Kidney (tissue), 14 donors: ENCODE measurements around the gene CDR2. TPM values are rescaled to one million over a fixed set of nuclear protein-coding genes. Genes with fewer than 3 reads are reported as not detected.
"Not testable (repeated sequence)": the region's sequence is repeated elsewhere in the genome, so short reads cannot be mapped to it uniquely, and the experiment has no call there.

ENCODE experiments used
- DNase-seq, 5 donors: peaks; one replicate each; pipeline ENCODE4 v3.0.0-alpha.2; 2013 to 2020
- FAIRE-seq: peaks from 2 replicates; lab custom pipeline; 2012; peaks lifted over from hg19 to GRCh38; lab: Jason Lieb, UNC
- H3K27ac ChIP-seq, 2 donors: one replicate each; pipeline ENCODE4 v1.7.0; 2013; ENCODE audit warnings: low read depth in 2 of 2, low read length in 2 of 2, inconsistent platforms in 1 of 2
- H3K27me3 ChIP-seq: one replicate; pipeline ENCODE4 v1.7.1; 2013; ENCODE audit warnings: low read length, inconsistent platforms; ENCODE audit not compliant: control insufficient read depth, insufficient read depth
- H3K36me3 ChIP-seq, 3 donors: one replicate each; pipeline versions ENCODE4 v1.7.0 to v1.7.1; 2013; ENCODE audit warnings: low read length in 3 of 3, control low read depth in 1 of 3, inconsistent platforms in 1 of 3; ENCODE audit not compliant: insufficient read depth in 3 of 3, control insufficient read depth in 2 of 3
- H3K4me1 ChIP-seq, 3 donors: one replicate each; pipeline versions ENCODE4 v1.7.0 to v1.7.1; 2013; ENCODE audit warnings: low read length in 3 of 3, inconsistent platforms in 1 of 3, low read depth in 1 of 3; ENCODE audit not compliant: control insufficient read depth in 2 of 3, insufficient read depth in 2 of 3
- H3K4me3 ChIP-seq, 3 donors: one replicate each; pipeline versions ENCODE4 v1.7.0 to v1.8.1; 2013; ENCODE audit warnings: low read length in 3 of 3, control low read depth in 1 of 3, inconsistent platforms in 1 of 3
- H3K9ac ChIP-seq, 3 donors: one replicate each; pipeline versions ENCODE4 v1.7.0 to v1.7.1; 2013; ENCODE audit warnings: low read length in 3 of 3, control low read depth in 1 of 3, inconsistent platforms in 1 of 3
- H3K9me3 ChIP-seq, 3 donors: one replicate each; pipeline versions ENCODE4 v1.7.0 to v1.7.1; 2013; ENCODE audit warnings: low read length in 3 of 3, control low read depth in 1 of 3, inconsistent platforms in 1 of 3; ENCODE audit not compliant: control insufficient read depth in 2 of 3, insufficient read depth in 1 of 3
- CTCF ChIP-seq: IDR thresholded peaks from 3 replicates; pipeline ENCODE4 v1.5.1; 2012; ENCODE audit warnings: mild to moderate bottlenecking, moderate library complexity, borderline replicate concordance; ENCODE audit not compliant: insufficient read depth; ENCODE audit errors: extremely low read depth
- intact Hi-C: fragments of 100-400 bp; cut with DNase I; formaldehyde crosslinking; loops from one replicate; pipeline ENCODE4 v1.11.1; 2022
- polyA plus RNA-seq: library from polyadenylated mRNA; stranded (reverse); fragments of 350-450 nt; fragmentation: Illumina TruSeq; extraction: RNeasy Lipid Tissue Mini Kit (QIAGEN cat#74804); gene quantifications from one replicate; pipeline ENCODE4 v1.2.3, GENCODE V29; 2014; ENCODE audit warnings: low read depth, low replicate concordance; ENCODE audit not compliant: insufficient read depth
- total RNA-seq: library from RNA; stranded (reverse); fragmentation: NEBNext Ultra II Directional; extraction: Animal tissue kit (Norgen Biotek cat#: 25700); gene quantifications from one replicate; pipeline ENCODE4 v1.2.1, GENCODE V29; 2021
- donor health status: control.
- donor health status: control.
- donor health status: control.
- donor health status: control.
- donor health status: control.
- donor health status: DM: yes; HTN: yes; CAD: no.
- donor health status: Normal renal cell carcinoma (clear cell type).

Gene CDR2
- total and polyA plus RNA-seq, 2 donors from 2014 or later = 14.4 to 29.6 TPM

GRCh38 chr16:22304411-22304810 lies 70.0 kb downstream of the CDR2 start:
- peak in 1 of 5 donors; percentile 43 for DNase-seq
- Histone ChIP-seq H3K9me3 (no peaks in the 10 kb centered on the region), H3K36me3 (peaks cover 0 to 49% (median 16%) of the 10 kb centered on the region in 3 donors), H3K27ac (no peak overlapping the region), H3K27me3 (no peaks in the 10 kb centered on the region), H3K9ac (no peak overlapping the region), H3K4me3 (no peak overlapping the region), H3K4me1 (peaks cover 0 to 7% (median 2%) of the 10 kb centered on the region in 3 donors)
- intact Hi-C loops = no loop called here
- no peak for FAIRE-seq
- no peak for TF ChIP-seq CTCF

- H3K4me3 ChIP-seq = no peak overlapping the region
- DNase-seq (peak in 1 of 5 donors; percentile 51), FAIRE-seq (no peak)
- H3K9me3 ChIP-seq = no peaks in the 10 kb centered on the region
- no peak overlapping the region for H3K27ac ChIP-seq
- H3K27me3 ChIP-seq = no peaks in the 10 kb centered on the region
- no peak for TF ChIP-seq CTCF
- intact Hi-C loops = no loop called here
- H3K4me1 ChIP-seq = peaks cover 0 to 12% (median 5%) of the 10 kb centered on the region in 3 donors
- peaks cover 0 to 38% (median 8%) of the 10 kb centered on the region in 3 donors for H3K36me3 ChIP-seq
- no peak overlapping the region for H3K9ac ChIP-seq
These were observed 71.5 kb downstream of the CDR2 start for GRCh38 chr16:22302776-22303363.

GRCh38 chr16:22301423-22301822 lies 73.0 kb downstream of the CDR2 start:
- H3K27me3 ChIP-seq, H3K9me3 ChIP-seq, DNase-seq, H3K27ac ChIP-seq, H3K9ac ChIP-seq, intact Hi-C loops, FAIRE-seq, H3K4me3 ChIP-seq: not testable (repeated sequence)
- Histone ChIP-seq H3K36me3 (peaks cover 0 to 25% (median 5%) of the 10 kb centered on the region in 3 donors), H3K4me1 (peaks cover 0 to 12% (median 5%) of the 10 kb centered on the region in 3 donors)

GRCh38 chr16:22300427-22301071 lies 73.9 kb downstream of the CDR2 start:
- Histone ChIP-seq H3K4me3 (no peak overlapping the region), H3K27me3 (no peaks in the 10 kb centered on the region), H3K27ac (no peak overlapping the region), H3K9ac (no peak overlapping the region), H3K4me1 (peaks cover 0 to 12% (median 5%) of the 10 kb centered on the region in 3 donors), H3K36me3 (peaks cover 0 to 20% (median 5%) of the 10 kb centered on the region in 3 donors), H3K9me3 (no peaks in the 10 kb centered on the region)
- FAIRE-seq (no peak), DNase-seq (no peak)
- TF ChIP-seq CTCF = peak; percentile 54
- intact Hi-C loops = no loop called here
